ENCODE results near the gene NRDE2. TPM values are rescaled to one million over a fixed set of nuclear protein-coding genes. Genes with fewer than 3 reads are reported as not detected.
"Not testable (repeated sequence)": the region's sequence is repeated elsewhere in the genome, so short reads cannot be mapped to it uniquely, and the experiment has no call there.

The NRDE2 gene
- total and polyA plus RNA-seq, 5 experiments from 2014 or later = 5.5 to 36.8 (median 10.2) TPM

- peaks cover 6 to 33% (median 15%) of the 10 kb centered on the region in 5 donors for H3K27me3 Mint-ChIP-seq
- ATAC-seq, H3K4me3 Mint-ChIP-seq, DNase-seq, POLR2A ChIA-PET, H3K4me1 Mint-ChIP-seq, H3K27ac Mint-ChIP-seq: not testable (repeated sequence)
- peaks cover 0 to 20% (median 3%) of the 10 kb centered on the region in 3 donors for H3K36me3 Mint-ChIP-seq
- peaks cover 0 to 22% (median 8%) of the 10 kb centered on the region in 9 donors for H3K9me3 Mint-ChIP-seq
These were observed 84.3 kb downstream of the NRDE2 start for GRCh38 chr14:90247441-90247840.

- Mint-ChIP-seq H3K36me3 (peaks cover 0 to 25% (median 3%) of the 10 kb centered on the region in 3 donors), H3K27me3 (peaks cover 6 to 37% (median 15%) of the 10 kb centered on the region in 5 donors), H3K4me1 (no peaks in the 10 kb centered on the region), H3K4me3 (no peak overlapping the region), H3K27ac (no peak overlapping the region), H3K9me3 (peaks cover 0 to 27% (median 8%) of the 10 kb centered on the region in 9 donors)
- POLR2A ChIA-PET = no interaction called here
- ATAC-seq (no peak), DNase-seq (no peak)
These were observed 84.8 kb downstream of the NRDE2 start for GRCh38 chr14:90246936-90247335.

GRCh38 chr14:90242444-90242843 lies 89.3 kb downstream of the NRDE2 start:
- Mint-ChIP-seq H3K36me3 (peaks cover 0 to 61% (median 34%) of the 10 kb centered on the region in 3 donors), H3K27ac (no peak overlapping the region), H3K9me3 (peaks cover 7 to 71% (median 35%) of the 10 kb centered on the region in 9 donors), H3K27me3 (peaks cover under 1 to 19% (median 6%) of the 10 kb centered on the region in 5 donors), H3K4me1 (no peaks in the 10 kb centered on the region), H3K4me3 (no peak overlapping the region)
- no peak for ATAC-seq
- no peak for DNase-seq
- POLR2A ChIA-PET = no interaction called here

GRCh38 chr14:90239139-90239538 lies 92.6 kb downstream of the NRDE2 start:
- peaks cover 8 to 34% (median 12%) of the 10 kb centered on the region in 5 donors for H3K27me3 Mint-ChIP-seq
- ATAC-seq (no peak), DNase-seq (no peak)
- H3K9me3 Mint-ChIP-seq = peaks cover 16 to 85% (median 37%) of the 10 kb centered on the region in 9 donors
- H3K4me1 Mint-ChIP-seq = peaks cover 0 to 5% (median 4%) of the 10 kb centered on the region in 4 donors
- H3K4me3 Mint-ChIP-seq = no peak overlapping the region
- peaks cover 0 to 69% (median 38%) of the 10 kb centered on the region in 3 donors for H3K36me3 Mint-ChIP-seq
- POLR2A ChIA-PET = no interaction called here
- H3K27ac Mint-ChIP-seq = no peak overlapping the region

DNA sequence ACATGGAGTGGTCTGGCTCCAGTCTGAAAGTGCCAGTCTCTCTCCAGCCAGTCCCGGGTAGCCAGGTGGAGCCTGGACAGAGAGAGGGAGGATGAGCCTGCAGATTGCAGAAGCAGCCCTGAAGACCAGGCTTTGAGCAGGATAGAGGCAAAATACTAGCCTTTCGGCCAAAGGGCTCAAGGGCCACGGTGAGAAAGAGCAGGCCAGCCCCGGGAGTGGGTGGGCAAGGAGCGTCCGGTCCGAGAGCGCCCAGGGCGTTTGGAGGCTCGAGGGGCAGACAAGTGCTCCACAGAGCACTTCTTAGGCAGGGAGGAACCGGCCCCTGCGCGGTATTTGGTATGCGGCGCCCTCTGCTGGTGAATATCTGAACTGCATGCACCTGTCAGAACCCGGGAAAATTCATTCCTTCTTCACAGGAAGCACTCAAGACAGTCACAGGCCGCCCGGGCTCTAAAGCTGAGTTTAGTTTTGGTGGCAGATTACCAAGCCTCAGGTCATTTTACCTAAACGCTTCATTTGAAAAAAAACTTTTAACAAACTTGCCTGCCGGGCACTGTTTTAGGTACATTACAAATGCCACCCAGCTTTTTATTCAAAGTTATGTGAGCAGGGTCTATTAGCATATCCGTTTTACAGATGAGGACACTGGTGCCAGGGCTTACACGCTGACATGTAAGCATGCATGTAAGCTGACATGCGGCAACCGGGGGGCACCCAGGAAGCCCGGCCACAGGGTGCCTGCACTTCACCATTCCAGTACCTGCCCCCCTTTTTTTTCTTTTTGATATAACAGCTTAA lies 96.4 kb downstream of the NRDE2 start:
- POLR2A ChIA-PET = no interaction called here
- peak; percentile 67 to 81 for ATAC-seq

DNA sequence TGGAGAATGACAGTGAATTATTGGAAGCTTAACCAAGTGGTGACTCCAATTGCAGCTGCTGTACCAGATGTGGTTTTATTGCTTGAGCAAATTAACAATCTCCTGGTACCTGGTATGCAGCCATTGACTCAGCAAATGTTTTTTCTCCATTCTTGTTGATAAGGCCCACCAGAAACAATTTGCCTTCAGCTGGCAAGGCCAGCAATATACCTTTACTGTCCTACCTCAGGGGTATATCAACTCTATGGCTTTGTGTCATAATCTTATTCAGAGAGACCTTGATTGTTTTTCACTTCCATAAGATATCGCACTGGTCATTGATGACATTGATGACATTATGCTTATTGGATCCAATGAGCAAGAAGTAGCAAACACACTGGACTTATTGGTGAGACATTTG lies 101.8 kb downstream of the NRDE2 start:
- H3K36me3 Mint-ChIP-seq, H3K4me1 Mint-ChIP-seq, H3K27ac Mint-ChIP-seq, DNase-seq, ATAC-seq, H3K4me3 Mint-ChIP-seq, POLR2A ChIA-PET, H3K9me3 Mint-ChIP-seq: not testable (repeated sequence)
- H3K27me3 Mint-ChIP-seq = peaks cover 3 to 17% (median 10%) of the 10 kb centered on the region in 5 donors

More for the DNA sequence above, 96.4 kb downstream of the NRDE2 start:
- H3K27ac Mint-ChIP-seq = peak overlapping the region in 1 of 10 donors; percentile 48
- DNase-seq = peak; percentile 15 to 77 (median 51)
- H3K27me3 Mint-ChIP-seq = peaks cover 7 to 47% (median 18%) of the 10 kb centered on the region in 5 donors
- peaks cover 0 to 5% (median 4%) of the 10 kb centered on the region in 4 donors for H3K4me1 Mint-ChIP-seq
- H3K9me3 Mint-ChIP-seq = peaks cover 4 to 54% (median 24%) of the 10 kb centered on the region in 9 donors
- H3K36me3 Mint-ChIP-seq = peaks cover 0 to 40% (median 24%) of the 10 kb centered on the region in 3 donors
- H3K4me3 Mint-ChIP-seq = peak overlapping the region in 1 of 10 donors; percentile 65

GRCh38 chr14:90228478-90228877 lies 103.3 kb downstream of the NRDE2 start:
- Mint-ChIP-seq H3K27me3 (peaks cover 5 to 12% (median 9%) of the 10 kb centered on the region in 5 donors), H3K4me1 (no peaks in the 10 kb centered on the region), H3K4me3 (no peak overlapping the region), H3K9me3 (peaks cover 0 to 18% (median 7%) of the 10 kb centered on the region in 9 donors), H3K36me3 (peaks cover 0 to 6% (median 0%) of the 10 kb centered on the region in 3 donors), H3K27ac (no peak overlapping the region)
- POLR2A ChIA-PET = no interaction called here
- DNase-seq (no peak), ATAC-seq (no peak)

Other genes starting within 250 kb of the NRDE2 start
- 10 to 100 TPM; 57.9 to 60.0 TPM for gene PSMC1, start 75.4 kb downstream of the NRDE2 start, total RNA-seq
- gene PSMC1, start 75.4 kb downstream of the NRDE2 start, polyA plus RNA-seq = 100 to 1,000 TPM in 2 of 3 donors, 10 to 100 TPM in 1; 92.8 to 117 (median 109) TPM
- gene CALM1, start 65.1 kb upstream of the NRDE2 start, total RNA-seq = 100 to 1,000 TPM; 735 to 757 TPM
- 1,000 to 10,000 TPM; 1,900 to 2,853 (median 2,404) TPM for gene CALM1, start 65.1 kb upstream of the NRDE2 start, polyA plus RNA-seq